GM18499 (cell line): Measurements from ENCODE around the gene PITPNB.

ENCODE experiments used
- ATAC-seq: cut with Tn5 transposase; IDR thresholded peaks from one replicate; pipeline ENCODE4 v1.9.1; 2021; ENCODE audit warnings: moderate number of reproducible peaks; ENCODE audit not compliant: insufficient read depth, unreplicated experiment

Gene PITPNB

DNA sequence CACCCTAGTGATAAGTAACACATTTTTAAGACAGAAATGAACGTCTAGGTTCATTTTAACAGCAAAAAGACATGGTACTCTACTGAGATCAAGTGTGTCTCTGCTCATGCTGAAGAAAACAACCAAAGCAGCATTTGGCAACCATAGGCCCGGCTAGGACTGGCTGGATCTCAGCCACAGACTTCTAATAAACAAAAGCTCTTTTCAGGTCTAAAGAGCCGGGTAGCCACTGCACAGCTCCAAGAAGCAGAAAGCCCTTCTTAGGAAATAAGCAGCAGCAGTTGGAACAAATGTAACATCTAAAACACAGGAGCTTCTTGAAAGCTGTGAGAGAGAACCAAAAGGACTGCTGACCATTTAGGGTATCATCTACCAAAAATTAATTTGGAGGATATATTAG lies 37.6 kb downstream of the PITPNB start:
- ATAC-seq, result no peak

DNA sequence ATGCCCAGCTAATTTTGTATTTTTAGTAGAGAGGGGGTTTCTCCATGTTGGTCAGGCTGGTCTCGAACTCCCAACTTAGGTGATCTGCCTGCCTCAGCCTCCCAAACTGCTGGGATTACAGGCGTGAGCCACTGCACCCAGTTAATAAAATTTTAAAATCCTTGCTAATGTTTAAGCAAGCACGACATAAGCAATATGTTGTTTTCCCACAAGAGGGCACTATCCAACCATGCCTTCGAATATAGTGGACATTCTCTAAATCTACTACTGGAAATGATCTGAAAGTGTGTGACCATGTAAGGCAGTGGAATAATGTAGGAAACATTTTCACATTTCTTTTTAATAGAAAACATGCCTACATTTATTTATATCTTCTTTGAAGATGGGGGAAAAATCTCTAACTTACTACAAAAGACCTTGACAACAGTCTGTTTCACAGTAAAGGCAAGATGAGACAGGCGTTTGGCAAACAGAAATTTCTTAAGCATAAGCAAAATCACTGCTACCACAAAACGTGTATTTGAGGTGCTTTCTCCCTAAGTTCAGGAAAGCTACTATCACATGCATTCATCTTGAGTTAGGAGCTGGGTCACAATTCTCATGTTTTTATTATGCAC lies 38.2 kb downstream of the PITPNB start:
- ATAC-seq, result no peak

DNA sequence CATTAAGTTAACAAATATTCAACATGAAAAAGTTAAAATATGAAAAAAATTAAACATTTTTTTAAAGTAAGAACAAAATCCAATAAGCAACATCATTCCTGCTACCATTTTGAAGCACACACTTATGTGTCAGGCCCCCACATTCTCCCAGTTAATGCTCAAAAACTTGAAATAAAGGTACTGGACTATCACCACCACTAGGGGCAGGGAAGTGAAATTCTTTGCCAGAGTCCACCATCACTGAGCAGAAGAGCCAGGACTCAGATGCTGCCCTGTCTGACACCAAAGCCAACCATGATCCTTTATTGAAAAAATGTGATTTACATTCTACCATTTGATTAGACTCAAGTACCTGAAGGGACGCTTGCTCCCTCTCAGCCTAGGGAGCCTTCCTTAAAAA lies 39.1 kb downstream of the PITPNB start:
- no peak for ATAC-seq

DNA sequence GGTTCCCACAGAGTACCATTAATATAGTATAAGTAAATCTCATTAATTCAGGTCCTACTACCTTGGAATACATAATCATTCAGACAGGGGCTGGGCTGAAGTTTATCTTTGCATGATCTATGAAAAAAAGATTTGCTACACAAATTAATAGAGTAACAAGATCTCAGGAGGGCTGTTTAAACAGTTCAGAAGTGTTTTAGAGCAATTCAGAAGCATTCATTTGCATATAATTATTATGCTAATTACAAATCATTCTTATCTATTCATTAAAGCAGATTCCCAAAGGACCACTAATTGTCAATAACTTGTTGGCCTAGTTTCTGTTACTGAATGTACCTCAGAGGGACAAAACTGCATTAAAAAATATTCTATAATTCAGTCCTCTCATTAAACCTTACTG lies 40.5 kb downstream of the PITPNB start:
- ATAC-seq, result no peak

DNA sequence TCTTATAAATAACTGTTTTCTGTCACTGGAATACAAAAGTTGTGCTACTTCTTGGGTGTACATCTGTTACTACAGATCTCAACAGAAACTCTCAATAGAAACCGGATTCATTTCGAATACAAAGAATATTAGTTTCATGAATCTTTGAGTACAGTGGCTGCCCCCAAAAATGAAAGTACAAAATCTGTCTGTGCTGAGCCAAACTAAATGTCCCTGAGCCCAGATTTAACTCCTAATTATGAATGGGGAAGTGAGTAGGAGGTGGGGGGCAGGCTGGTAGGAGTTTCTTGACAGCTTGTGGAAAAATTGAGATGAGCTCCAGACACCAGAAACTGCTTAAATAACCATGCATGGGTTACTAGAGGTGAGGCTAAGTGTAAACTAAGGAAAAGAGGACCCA lies 41.6 kb downstream of the PITPNB start:
- no peak for ATAC-seq

DNA sequence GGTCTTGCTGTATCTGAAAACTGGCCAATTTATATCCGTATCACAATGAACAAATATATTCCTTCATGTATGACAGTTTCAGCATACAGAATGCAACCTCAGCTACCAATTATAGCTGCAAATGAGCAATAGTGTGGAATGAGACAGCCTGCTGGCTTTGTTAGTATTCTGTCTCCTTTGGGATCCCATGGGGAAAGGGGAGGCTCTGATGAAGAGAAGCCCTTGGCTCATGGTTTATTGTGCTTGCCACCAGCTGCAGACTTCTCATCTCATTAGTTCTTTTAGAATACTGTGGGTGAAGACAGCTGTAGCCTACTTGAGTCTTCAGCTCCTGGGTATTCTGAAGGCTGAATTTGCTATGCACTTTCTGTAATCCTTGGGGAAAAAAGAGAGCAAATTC lies 42.4 kb downstream of the PITPNB start:
- no peak for ATAC-seq

DNA sequence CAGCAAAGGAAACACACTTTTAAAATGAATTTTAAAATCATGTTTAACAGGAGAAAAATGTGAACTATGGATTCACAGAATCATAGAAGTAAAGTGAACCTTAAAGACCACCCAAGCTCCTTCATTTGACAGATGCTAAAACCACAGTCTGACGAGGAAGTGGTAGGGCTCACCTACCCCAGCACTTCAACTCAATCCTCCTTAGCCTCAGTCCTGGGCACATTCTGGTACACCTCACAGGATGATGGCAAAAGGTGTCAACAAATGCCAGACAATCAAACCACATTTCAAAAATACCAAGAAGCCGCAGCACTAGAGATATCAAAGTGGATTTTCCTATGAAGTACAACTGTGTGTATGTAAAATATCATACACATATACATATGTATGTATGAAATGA lies 43.1 kb downstream of the PITPNB start:
- no peak for ATAC-seq

DNA sequence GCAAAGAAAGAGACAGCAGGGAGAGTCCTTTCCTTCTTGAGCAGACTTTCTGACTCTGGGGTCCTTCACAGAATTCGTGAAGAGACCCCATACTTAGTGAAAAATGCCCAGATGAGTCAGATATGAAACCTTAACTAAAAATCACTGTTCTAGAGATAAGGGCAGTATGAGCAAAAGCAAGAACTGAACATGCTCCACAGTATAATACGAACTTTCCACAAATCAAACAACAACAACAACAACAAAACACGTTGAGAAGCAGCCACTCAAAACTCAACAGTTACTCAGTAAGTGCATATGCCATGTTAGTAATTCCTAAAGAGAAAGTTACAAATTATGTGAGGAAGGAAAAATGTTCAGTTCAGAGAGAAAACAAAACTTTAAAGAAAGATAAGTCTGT lies 44.3 kb downstream of the PITPNB start:
- ATAC-seq, result no peak

DNA sequence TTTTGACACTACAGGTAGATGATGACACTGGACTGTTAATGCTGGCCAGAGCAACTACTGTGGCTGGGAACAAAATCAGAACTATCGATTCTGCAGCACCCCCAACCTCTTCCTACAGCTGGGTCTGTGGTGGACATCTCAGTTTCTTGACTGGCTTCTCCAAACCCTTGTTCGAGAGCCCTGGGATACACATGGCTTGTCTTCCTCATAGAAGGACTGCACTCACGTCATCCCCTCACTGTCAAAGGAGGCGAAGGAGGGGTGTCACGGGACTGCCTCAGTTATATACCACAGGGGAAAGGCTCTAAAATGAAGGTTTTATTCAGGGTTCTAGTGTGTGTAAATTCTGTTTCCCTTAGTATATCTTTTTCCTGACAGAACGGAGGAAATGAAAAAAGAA lies 44.9 kb downstream of the PITPNB start:
- no peak for ATAC-seq

DNA sequence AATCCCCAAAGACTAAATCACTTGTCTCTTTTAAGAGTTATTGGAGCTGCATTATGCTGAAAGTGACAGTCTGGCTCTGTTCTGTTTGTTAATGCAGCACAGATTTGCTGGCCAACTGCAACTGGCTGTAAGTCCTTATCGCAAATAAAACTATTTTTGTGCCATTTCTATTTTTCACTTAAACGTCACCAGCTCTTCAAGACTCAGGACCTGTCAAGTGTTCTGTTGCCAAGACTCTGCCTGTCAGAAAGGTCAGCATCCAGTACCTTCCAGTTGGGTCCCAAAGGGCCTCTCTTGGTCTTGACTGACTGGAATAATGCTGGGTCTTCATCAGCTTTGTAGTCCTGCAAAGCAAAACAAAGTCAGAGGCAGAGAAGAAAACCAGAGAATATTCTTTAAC lies 45.6 kb downstream of the PITPNB start:
- ATAC-seq, result no peak

DNA sequence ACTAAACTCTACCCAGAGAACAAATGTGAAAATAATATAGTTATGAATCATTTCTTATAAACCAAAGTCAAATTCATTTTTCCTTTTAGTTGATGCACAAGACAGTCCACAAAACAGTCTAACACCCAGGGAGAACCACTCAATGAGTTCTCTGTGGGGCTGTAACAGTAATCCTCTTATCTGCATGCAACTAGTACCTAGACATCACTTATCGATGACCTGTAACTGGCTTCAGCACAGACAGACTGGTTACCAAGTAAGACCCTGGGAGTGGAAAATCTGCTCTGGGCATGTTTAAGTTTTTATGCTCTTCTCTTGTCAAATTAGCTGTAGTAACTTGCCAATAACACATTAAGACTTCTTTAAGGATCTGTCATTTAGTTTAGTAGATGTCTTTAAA lies 46.6 kb downstream of the PITPNB start:
- no peak for ATAC-seq

DNA sequence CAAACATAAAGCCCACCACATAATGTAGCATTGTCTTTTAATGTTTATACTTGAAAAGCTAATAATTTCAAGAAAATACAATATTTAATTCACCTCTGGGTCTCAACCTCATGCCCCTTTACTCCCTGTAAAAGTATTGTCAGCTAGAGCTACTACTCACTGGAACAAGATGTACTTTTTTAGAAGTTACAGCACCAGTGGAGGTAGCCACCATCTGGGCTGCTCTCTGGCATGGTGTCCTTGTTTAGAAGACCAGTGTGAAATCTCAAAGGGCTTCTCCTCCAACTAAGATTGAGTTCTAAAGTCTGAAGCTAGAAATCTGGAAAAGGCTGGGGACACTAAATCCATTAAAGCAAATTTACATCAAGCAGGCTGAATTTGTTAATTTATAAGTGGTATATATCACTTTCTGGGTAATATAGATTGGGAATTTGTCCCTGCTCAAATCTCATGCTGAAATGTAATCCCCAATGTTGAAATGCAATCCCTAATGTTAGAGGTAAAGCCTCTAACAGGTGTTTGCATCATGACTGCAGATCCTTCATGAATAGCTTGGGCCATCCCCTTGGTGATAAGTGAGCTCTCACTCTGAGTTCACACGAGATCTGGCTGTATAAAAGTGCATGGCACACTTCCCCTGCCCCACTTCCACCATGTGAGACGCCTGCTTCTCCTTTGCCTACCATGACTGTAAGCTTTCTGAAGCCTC lies 47.6 kb downstream of the PITPNB start:
- ATAC-seq, result no peak

DNA sequence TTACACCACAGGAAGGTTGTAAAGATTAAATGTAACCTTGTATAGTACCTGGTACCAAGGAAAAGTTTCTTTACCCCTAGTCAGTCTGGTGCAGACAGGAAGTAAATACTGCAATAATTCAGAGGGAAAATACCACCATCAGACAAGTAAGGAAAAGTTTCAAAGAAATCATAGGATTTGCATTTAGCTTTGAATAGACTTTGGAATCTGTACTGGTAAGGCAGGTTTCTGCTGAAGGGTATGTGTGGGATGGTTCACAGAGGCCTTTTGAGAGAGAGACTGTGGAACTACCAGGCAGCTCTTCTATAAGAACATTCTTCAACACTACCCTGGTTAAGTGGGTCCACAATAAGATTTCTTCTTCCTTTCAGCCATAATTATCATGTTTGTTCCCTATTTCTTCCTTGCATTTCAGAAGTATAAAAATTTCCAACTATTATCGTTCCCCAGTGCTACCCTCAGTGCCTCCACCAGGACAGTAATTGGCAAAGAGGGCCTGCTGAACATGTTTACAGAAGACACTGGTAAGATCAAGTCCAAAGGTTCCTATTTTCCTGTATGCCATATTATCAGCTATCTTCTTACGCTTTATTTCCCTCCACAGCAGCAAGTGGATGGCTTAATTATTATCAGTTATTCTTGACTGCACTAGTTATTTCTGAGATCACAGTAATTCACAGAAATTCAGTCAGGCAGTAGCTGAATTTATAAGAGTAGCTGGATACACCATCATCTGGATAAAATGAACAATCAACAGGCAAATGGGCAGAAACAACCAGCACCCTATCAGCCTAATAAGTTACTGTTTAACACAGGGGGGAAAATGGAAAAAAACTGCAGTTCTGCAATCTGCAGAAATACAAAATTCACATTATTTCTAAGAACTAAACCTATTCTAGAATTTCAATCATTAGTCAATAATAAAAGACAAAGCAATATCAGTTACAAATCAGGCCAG lies 48.5 kb downstream of the PITPNB start:
- ATAC-seq, result no peak

DNA sequence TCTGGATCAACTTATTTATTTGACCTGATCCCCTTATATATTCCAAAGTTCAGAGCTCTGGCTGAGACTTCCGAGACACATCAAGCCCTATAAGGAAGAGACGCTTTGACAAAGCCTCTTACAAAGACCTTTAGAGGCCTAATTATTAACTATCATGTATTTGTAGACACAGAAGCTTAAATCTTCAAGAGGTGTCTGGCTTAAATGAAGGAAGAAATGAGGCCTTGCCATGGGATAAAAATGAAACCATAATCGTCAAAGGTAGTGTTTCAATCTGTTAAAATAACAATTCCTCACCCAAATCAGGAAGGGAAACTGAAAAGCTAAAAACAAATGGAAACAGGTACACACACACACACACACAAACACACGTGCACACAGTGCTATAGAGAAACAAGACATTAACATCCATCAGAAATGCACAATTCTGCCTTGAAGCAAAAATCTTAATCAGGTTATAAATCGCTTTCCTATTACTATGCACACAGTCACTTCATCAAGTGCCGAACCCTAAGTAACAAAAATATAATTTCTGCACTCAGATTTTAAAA lies 50.2 kb downstream of the PITPNB start:
- ATAC-seq, result no peak

DNA sequence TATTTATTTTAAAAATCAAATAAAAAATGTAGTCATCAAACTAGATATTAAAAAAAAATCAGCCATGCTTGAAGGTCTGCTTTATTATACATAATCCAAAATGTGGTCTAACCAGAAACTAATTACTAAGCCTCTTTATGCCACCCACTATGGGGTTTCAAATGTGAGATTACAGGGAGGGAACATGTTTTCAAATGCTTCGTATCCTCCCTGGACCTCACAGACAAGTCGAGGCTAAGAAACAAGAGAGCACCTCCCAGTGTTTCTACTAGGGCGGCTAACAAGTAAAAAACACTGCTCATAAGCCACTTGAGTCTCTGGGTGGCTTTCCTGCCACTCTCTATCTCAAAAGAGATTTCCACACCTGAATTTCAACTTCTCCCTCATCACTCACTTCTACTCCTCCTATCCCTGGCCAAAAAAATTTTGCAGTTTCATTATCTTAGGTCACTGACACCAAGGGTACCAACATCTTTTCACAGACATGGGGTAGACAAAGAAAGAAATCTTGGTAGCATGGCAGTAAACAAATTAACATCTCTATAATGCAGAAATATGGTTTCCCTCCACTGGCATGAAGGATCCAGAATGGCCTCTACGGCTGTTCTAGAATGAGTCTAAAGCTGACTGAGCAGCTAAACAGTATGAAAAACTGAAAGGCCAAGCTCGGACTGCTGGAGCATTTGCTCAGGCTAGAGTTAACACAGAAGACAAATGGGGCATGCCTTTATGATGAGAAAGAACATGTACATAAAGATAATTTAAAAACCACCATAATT lies 50.9 kb downstream of the PITPNB start:
- ATAC-seq, result no peak

DNA sequence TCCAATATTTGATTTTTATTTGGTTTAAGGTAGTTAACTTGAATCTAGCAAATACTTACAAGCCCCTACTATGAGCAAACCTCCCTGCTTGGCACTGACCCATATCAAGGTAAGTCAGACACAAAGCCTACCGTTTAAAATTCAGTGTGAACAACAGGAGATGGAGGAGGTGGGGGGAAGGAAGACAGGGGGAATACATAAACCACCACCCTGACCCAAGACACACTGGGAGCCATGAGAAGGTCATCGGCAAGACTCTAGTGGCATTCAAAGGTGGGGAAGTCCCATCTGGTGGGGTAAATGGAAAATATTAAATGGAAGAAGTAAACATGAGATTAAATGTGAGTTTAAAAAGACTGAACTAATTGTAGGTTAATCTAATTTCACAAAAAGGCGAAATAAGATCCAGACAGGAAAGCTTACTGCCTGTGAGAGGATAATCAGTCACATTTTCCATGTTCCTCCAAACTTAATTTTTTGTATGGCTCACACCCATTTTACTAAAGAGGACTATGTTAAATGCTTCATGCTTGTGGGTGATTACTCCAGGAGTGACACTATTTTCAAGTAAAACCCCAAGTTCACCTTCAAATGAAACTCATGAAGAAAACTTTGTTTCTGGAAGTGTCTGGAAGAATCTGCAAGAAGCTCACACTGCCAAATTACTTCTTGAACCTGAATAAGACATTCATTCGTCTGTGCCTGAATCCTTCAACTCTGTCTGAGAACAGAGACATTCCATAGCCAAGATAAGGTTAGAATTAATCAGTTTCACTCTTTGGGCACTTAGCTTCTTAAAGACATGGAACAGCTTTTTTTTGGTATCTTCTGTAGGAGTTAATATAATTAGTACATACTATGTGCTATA lies 51.7 kb downstream of the PITPNB start:
- no peak for ATAC-seq

DNA sequence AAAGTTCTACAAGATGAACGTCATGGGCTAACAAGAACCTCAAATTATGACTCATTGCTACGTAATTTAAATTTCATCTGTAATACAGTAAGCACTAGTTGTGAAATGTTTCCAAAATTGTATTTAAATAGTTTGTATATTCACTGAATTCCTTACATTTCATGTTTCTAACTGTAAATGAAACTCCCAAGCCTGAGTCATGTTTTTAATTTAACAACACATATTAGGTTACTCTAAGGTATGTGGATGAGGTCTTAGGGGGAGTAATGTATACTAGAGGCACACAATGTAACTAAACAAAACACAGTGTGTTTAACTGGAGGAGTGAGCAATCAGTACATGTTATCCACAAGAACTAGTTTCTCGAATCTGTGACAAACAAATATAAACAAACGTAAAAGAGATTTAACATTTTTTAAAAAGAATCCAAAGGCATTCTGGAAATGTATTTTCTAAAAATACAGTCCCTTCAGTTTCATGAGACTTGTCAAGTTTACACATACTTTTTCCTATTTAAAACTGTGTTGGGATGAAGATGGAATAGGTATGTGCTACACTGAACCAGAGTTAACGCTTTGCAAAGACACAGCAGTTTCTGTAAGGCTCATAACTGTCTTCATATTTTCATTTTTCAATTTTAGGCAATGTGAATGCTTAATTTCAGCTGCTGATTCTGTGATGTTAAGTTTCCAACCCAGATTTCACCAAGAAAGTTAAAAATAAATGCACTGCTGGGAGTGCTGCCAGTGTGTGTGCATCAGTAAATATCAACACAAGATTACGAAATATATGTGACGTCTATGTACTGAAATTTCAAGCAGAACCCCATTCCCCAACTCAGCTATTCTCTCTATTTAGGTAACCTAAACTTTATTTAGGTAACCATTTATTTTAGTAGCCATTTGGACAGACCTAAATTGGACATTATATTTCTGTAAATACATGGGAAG lies 52.6 kb downstream of the PITPNB start:
- no peak for ATAC-seq

DNA sequence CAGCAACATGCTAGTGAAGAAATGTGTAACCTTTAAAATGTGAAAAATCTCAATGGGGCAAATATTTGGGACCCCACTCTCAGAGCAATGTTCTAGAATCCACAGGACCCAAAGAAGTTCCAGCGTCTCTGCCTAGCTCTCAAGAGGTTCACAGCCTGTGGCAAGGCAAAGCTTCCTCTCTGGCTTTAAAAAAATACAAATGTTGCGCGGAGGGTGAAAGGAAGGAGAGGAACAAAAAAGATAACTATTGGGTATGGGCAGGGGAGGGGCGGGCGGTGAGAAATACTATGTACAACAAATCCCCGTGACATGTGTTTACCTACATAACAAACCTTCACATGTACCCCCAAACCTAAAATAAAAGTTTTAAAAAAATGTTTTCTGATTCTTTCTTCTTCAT lies 53.6 kb downstream of the PITPNB start:
- ATAC-seq, result no peak
